ENCODE results near the gene TSPEAR.

Gene TSPEAR

DNA sequence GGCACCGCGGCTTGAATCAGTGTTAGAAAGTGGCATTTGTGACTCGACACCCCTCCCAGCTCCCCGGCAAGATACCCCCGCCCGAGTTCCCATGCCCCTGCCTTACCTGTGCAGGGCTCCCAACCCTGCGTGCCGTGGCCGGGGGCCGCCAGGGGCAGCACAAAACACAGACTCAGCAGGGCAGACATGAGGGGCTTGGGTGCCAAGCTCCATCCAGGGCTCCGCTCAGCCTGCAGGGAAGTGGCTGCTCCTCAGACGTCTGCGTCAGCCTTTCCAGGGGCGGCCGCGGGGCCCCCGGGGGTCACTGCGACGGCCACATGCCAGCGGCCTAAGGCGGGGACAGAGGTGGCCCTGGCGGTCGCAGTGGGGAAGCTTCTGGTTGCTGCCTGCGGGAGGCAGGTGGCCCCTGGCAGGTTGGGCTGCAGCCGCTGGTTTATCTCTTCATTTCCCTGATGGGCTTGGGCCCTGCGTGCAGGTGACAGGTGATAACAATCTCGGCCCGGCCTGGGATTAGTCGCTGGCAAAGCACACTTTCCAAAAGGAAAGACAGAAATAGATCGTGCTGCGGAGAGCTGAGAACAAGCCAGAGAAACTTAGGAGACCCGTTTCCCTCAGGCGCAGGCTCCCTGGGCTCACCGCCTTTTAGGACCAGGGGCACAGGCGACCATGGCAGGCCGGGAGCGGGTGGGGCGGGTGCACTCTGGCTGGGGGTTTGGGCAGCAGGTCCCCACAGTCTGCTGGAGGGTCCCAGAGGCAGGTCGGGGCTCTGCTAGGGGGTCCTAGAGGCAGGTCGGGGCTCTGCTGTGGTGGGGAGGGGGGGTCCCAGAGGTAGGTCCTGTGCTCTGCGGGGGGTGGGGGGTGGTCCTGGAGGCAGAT, at the start of gene TSPEAR:
TSS of gene TSPEAR (minus strand) at position 246 of the 876 bp plus-strand sequence. CDS start at position 188, 58 bp downstream.
- no peak for DNase-seq (ENCODE audit: low read depth)

DNA sequence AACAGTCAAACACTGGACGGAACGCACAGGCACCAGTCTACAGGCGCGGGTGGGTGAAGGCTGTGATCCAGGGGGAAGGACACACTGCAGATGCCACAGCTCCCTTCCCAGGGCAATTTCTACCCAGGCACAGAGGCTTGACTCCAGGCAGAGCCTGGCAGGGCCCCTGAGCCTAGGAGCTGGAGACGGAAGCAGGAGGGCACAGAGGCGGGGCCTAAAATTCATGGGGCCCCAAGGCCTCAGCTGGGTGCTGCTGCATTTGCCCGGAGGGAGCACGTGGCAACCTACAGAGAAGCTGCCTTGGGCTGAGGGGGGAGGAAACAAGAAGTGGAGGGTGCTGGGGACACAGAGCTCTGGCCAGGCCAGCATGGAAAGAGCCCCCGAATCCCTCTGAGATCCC, 49.0 kb upstream of the TSPEAR start:
- DNase-seq (ENCODE audit: low read depth): no peak

DNA sequence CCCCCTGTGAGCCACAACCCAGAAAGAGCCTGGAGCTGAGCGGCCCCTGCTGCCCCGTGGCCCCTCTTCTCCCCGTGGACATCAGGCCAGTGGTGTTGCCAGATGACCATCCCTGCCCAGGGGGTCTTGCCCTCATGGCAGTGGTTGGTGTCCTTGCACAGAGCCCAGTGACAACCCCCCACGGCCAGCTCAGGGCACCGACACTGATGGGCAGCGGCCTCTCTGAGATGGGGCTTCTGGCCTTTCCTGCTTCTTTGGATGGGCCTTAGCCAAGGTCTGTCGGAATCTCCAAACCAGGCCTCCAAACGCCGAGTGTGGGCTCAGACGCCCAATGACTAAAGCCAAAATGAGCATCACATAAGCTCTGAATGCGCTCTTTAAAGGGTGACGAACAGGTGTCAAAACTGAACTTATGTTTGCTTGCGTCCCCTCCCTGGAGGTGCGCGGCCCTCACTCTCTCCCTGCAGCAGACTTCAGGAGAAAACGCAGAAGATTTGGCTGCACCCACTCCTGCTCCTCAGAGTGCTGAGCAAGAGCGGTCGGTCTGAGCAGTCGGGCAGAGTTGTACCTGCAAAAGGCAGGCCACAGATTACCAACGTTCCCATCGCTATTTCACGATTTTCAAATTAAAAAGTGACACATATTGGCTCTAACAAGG, 48.4 kb upstream of the TSPEAR start:
- DNase-seq (ENCODE audit: low read depth): no peak

GRCh38 chr21:44758781-44759627, 47.6 kb upstream of the TSPEAR start:
- no peak for DNase-seq (ENCODE audit: low read depth)

GRCh38 chr21:44758141-44758561, 46.8 kb upstream of the TSPEAR start:
- no peak for DNase-seq (ENCODE audit: low read depth)

GRCh38 chr21:44757731-44758130, 46.4 kb upstream of the TSPEAR start:
- no peak for DNase-seq (ENCODE audit: low read depth)

GRCh38 chr21:44756423-44757185, 45.2 kb upstream of the TSPEAR start:
- no peak for DNase-seq (ENCODE audit: low read depth)

DNA sequence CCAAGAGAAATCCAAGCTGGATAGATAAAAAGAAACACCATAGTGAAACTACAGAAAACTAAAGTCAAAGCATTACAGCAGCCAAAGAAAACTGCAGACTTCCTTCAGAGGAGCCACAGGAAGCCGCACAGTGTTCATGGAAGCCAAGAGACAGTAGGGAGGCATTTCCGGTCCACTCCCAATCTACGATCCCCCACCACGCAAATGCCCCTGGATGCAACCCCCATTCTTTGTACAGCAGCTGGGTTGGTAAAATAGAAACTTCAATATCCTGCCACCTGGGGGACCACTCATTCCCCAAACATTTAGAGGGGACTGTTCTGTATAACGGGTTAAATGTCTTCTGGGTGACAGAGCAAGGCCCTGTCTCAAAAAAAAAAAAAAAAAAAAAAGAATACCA, 43.9 kb upstream of the TSPEAR start:
- no peak for DNase-seq (ENCODE audit: low read depth)

GRCh38 chr21:44753357-44753756, 42.0 kb upstream of the TSPEAR start:
- DNase-seq (ENCODE audit: low read depth): no peak

GRCh38 chr21:44752671-44753235, 41.4 kb upstream of the TSPEAR start:
- DNase-seq (ENCODE audit: low read depth): no peak

DNA sequence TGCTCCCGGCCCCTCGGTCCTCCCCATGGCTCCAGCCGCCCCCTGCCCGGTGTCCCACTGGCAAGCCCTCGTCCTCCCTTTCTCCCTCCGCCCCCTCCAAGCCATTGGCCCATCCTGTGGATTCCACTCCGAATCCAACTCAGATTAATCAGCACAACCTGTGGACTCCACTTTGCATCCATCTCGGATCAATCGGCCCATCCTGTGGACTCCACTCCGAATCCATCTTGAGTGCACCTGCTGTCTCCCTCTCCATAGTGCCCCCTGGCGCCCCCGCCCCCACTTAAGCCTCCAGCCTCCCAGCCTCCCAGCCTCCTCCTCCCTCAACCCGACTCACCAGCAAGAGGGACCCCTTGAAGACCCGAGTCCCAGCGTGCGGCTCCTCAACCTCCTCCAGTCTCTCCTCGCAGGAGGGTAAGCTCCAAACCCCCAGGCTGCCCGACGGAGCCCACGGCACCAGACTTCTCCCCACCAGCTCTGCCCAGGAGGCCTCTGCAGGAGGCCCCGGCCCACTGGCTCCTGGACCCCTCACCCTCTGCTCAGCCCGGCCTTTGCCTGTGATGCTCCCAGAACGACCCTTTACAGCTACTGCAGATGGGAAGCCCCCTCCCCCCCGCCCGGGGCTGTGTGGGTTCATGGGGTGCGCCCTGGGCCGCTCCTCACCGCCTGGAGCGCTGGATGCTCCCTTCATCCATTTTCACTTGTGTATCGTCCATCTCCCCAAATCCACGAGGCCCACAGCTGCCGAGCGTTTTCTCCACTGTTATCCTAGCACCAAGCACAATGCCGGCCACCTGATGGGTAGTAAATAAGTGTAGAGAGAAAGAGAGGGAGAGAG, 40.6 kb upstream of the TSPEAR start:
- no peak for DNase-seq (ENCODE audit: low read depth)

DNA sequence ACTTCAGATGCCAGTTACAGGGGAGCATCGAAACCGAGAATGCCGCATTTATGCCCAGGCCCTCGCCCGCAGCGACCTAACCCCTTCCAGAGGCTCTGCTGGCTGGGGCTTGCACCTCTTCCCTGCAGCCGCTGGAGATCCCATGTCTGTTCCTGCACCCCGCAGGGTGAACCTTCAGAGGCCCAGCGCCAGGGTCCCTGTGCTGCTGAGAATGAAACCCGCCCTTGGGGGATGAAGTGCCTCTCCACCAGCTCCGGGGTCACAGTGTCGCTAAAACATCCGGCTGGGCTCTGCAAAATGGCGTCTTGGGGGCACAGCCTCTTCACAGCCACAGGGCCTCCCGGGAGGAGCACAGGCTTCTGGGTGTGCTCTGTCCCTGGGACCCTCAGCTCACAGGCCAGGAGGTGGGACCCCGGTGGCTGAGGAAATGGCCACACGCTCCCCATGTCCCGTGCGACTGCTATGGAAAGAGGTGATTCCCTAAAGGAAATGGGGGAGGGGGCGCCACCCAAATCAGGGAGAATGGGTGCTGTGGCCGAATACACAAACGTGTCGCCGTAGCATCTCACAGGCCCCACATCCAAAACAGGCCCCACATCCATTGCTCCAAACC, 39.9 kb upstream of the TSPEAR start:
- no peak for DNase-seq (ENCODE audit: low read depth)

DNA sequence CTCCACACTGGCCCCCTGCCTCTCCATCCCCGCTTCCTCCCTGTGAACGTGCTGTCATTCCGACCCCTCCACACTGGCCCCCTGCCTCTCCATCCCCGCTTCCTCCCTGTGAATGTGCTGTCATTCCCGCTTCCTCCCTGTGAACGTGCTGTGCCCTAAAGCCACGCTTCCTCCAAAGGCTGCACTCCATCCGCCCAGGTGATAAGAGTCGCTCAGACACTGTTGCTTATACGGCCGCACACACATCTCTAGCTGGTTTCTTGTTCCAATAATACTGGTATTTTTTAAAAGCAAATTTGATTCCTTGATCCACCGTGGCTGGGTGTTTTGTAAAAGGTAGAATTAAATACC, 39.3 kb upstream of the TSPEAR start:
- DNase-seq (ENCODE audit: low read depth): no peak

- DNase-seq (ENCODE audit: low read depth): no peak
Measured at GRCh38 chr21:44749759-44750674, 38.6 kb upstream of the TSPEAR start.

DNA sequence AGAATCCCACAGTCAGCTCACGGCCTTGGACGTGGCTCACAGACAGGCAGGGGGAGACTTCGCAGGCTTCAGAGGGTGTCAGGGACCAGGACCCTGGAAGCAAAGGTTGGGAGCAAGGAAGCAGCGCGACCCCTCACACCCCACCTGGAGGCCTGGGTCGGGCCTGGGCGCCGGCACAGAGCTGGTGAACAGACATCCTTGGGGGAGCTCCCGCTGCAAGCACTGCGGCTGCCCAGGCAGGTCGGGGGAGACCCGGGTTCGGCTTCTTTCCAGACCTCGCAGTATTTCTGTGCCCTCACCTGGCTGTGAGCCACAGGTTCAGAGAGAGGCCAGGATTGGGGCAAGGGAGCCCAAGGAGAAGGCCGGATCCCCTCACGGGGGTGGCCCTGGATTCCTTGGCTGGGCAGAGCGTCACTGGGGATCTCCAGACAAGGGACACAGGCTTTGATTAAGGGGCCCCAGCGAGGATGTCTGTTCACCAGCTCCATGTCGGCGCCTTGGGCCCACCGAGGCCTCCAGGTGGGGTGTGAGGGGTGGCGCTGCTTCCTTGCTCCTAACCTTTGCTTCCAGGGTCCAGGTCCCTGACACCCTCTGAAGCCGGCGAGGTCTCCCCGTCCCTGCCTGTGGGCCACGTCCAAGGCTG, 37.9 kb upstream of the TSPEAR start:
- DNase-seq (ENCODE audit: low read depth): no peak

GRCh38 chr21:44748621-44749020, 37.2 kb upstream of the TSPEAR start:
- no peak for DNase-seq (ENCODE audit: low read depth)

DNA sequence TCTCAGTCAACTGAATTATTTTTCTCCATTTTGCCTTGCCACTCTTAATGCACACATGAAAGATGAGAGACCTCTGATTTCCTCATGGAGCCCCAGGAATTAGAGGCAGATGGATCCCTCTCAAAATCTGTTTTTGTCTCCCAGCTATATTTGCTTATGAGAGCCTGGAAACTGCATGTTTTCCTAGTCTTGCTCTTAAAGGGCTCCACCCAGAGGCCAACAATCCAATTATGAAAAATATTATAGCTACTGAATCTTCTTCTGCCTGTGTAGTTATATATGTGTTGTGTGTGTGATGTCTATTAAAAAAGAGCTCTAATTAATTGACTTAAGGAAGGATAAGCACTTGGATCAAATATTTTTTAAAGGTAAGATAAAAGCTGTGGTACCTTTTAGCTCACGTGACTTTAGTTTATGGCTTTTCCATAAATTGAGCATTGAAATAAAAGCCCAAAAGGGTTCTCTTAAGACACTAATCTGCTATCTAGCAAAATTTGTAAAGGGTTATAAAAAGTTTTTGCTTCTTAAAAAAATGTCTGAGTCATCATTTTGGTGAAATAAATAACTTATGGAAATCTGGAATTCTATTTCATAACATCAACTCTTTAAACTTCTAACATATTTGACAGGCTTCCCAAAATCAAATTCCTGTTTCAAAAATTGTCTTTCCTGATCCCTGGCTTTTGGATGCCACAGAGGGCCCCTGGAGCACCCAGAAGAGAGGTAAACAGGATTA, 31.2 kb upstream of the TSPEAR start:
- no peak for DNase-seq (ENCODE audit: low read depth)

DNA sequence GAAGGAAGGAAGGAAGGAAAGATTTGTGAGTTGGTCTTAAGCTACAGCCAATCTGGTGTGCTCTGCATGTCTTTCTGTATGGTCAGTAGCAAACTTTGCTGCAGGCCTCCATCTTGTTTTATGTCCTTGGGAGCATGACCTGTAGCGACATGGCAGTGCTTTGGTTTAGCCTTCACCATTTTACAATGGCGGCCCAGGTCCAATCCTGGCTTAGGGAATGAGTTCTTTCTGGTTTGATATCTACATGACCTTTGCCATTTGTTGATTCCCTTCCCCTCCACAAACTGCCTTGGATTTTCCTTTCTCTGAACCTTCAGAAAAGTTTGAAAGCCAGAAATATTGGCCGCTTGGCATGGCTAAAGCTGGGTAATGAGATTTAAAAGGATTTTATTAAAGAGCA, 30.5 kb upstream of the TSPEAR start:
- no peak for DNase-seq (ENCODE audit: low read depth)

Data from T-helper 22 cell (primary cell).